GM12878 (cell line): ENCODE measurements around the gene PPM1D. TPM values are rescaled to one million over a fixed set of nuclear protein-coding genes. Genes with fewer than 3 reads are reported as not detected.

Experiments
- ATAC-seq: fragments of 200-7000 bp; cut with Tn5 transposase; 3 replicates; pipeline ENCODE4 v1.9.1; 2020; ENCODE audit warnings: mild to moderate bottlenecking, moderate library complexity
- BruUV-seq: library from RNA; stranded (reverse); fragments of 400-500 nt; replicated peaks from 2 replicates; lab custom pipeline; 2021; lab: Mats Ljungman, UMichigan
- CTCF ChIA-PET: fragments of 300-600 bp; sonication (Branson Sonifier 250); formaldehyde crosslinking; extraction: SDS; loops from one replicate; lab custom pipeline; 2021; ENCODE audit warnings: inconsistent platforms; lab: Yijun Ruan, JAX
- POLR2A ChIA-PET: fragments of 350-600 bp; formaldehyde crosslinking; extraction: SDS; loops from one replicate; lab custom pipeline; 2021; ENCODE audit warnings: inconsistent platforms; lab: Charles Lee
- RAD21 ChIA-PET: fragments of 300-600 bp; sonication (Branson Sonifier 250); formaldehyde crosslinking; loops from one replicate; lab custom pipeline; 2023; ENCODE audit warnings: antibody characterized with exemption; ENCODE audit not compliant: unreplicated experiment; lab: Charles Lee
- SMC1A ChIA-PET: fragments of 300-600 bp; sonication (Branson Sonifier 250); formaldehyde crosslinking; loops from one replicate; lab custom pipeline; 2023; ENCODE audit not compliant: unreplicated experiment, uncharacterized antibody; lab: Charles Lee
- DNase-seq: peaks from one replicate; pipeline ENCODE4 v3.0.0-alpha.2; 2011; ENCODE audit warnings: low read depth, low spot score
- FAIRE-seq: peaks from 3 replicates; lab custom pipeline; 2011; peaks lifted over from hg19 to GRCh38; lab: Jason Lieb, UNC
- H2AFZ ChIP-seq: 2 replicates; pipeline ENCODE4 v1.6.0; 2011; ENCODE audit warnings: low read depth, low read length, control low read depth; ENCODE audit not compliant: control insufficient read depth
- H3K27ac ChIP-seq: 2 replicates; pipeline ENCODE4 v1.5.1; 2011; ENCODE audit warnings: control low read depth; ENCODE audit not compliant: control insufficient read depth, insufficient read depth
- H3K27me3 ChIP-seq, 2 experiments: replicated peaks in 1 of 2; 2 replicates each; pipeline versions ENCODE4 v1.6.0 to v1.6.1; 2011; ENCODE audit warnings: low read length in 1 of 2; ENCODE audit not compliant: control insufficient read depth in 2 of 2, insufficient read depth in 2 of 2
- H3K36me3 ChIP-seq, 2 experiments: 2 replicates each; pipeline ENCODE4 v1.5.1; 2011; ENCODE audit warnings: low read length in 1 of 2; ENCODE audit not compliant: control insufficient read depth in 2 of 2, insufficient read depth in 2 of 2
- H3K4me1 ChIP-seq: 2 replicates; pipeline ENCODE4 v1.6.1; 2011; ENCODE audit warnings: mild to moderate bottlenecking, low read length, moderate library complexity, mixed read lengths; ENCODE audit not compliant: control insufficient read depth, insufficient read depth
- H3K4me2 ChIP-seq: 2 replicates; pipeline ENCODE4 v1.6.0; 2011; ENCODE audit warnings: control low read depth; ENCODE audit not compliant: control insufficient read depth, insufficient read depth
- H3K4me3 ChIP-seq: fragments of 200-600 bp; sonication (generic); 2 replicates; pipeline ENCODE4 v1.5.1; 2016
- H3K79me2 ChIP-seq: 2 replicates; pipeline ENCODE4 v1.6.0; 2011; ENCODE audit warnings: low read length; ENCODE audit not compliant: control insufficient read depth, insufficient read depth
- H3K9ac ChIP-seq: 2 replicates; pipeline ENCODE4 v1.8.0; 2011; ENCODE audit warnings: low read length, control low read depth, mixed read lengths; ENCODE audit not compliant: control insufficient read depth, insufficient read depth
- H3K9me3 ChIP-seq: replicated peaks from 3 replicates; pipeline ENCODE4 v1.5.1; 2011; ENCODE audit warnings: mild to moderate bottlenecking, low read length; ENCODE audit not compliant: control insufficient read depth, insufficient read depth
- H4K20me1 ChIP-seq: 2 replicates; pipeline ENCODE4 v1.6.0; 2011; ENCODE audit not compliant: control insufficient read depth, insufficient read depth
- CREM ChIP-seq: IDR thresholded peaks from 2 replicates; pipeline ENCODE4 v1.6.1; 2014; ENCODE audit warnings: antibody characterized with exemption, low read depth
- FOXK2 ChIP-seq: fragments of 450-650 bp; IDR thresholded peaks from 2 replicates; pipeline ENCODE4 v1.6.1; 2017; ENCODE audit warnings: mild to moderate bottlenecking, moderate library complexity
- IRF5 ChIP-seq: fragments of 450-650 bp; IDR thresholded peaks from 2 replicates; pipeline ENCODE4 v1.6.1; 2017; ENCODE audit warnings: borderline replicate concordance
- MEF2A ChIP-seq: IDR thresholded peaks from 2 replicates; pipeline ENCODE4 v1.6.1; 2011; ENCODE audit warnings: low read depth, mild to moderate bottlenecking, low read length, moderate library complexity; ENCODE audit not compliant: insufficient read depth
- POLR2A ChIP-seq: IDR thresholded peaks from 2 replicates; pipeline ENCODE4 v1.6.1; 2011; ENCODE audit warnings: low read depth, mild to moderate bottlenecking, low read length
- TBL1XR1 ChIP-seq: IDR thresholded peaks from 2 replicates; pipeline ENCODE4 v1.6.1; 2012; ENCODE audit warnings: low read depth, low read length, improper control_type of control experiment
- TCF12 ChIP-seq: IDR thresholded peaks from 2 replicates; pipeline ENCODE4 v1.6.1; 2011; ENCODE audit warnings: low read depth, mild to moderate bottlenecking, low read length
- WGBS: methylation state at CpG from one replicate; pipeline ENCODE4 v1.1.6; 2016; ENCODE audit warnings: low lambda C conversion rate; ENCODE audit not compliant: insufficient replicate concordance, insufficient coverage; ENCODE audit errors: missing lambda C conversion rate; 5-methylcytosine and 5-hydroxymethylcytosine counted together
- in situ Hi-C: fragments of 300-500 bp; cut with MboI; formaldehyde crosslinking; loops from 9 replicates; pipeline ENCODE4 v1.14.3; 2018; ENCODE audit warnings: mixed read lengths
- intact Hi-C: fragments of 100-400 bp; cut with micrococcal nuclease; formaldehyde crosslinking; loops from one replicate; pipeline ENCODE4 v1.14.2; 2022; ENCODE audit not compliant: unreplicated experiment
- polyA plus RNA-seq, 11 experiments: library from polyadenylated mRNA; depleted of rRNA in 4 of 11; unstranded in 6 of 11; stranded (reverse) in 5 of 11; fragments of >200 nt; fragmentation: Nextera tagmentation in 4 of 11; fragmentation: Illumina TruSeq in 1 of 11; extraction: Ambion mirVana in 4 of 11; extraction: Trizol in 1 of 11; gene quantifications; 1 replicate in 1 of 11; 2 replicates in 10 of 11; pipeline versions ENCODE4 v1.2.1 to v1.2.3, GENCODE V29; 2011 to 2016; ENCODE audit warnings: inconsistent platforms in 2 of 11, missing spikeins in 2 of 11, low read depth in 1 of 11
- total RNA-seq, 4 experiments: library from RNA; depleted of rRNA in 3 of 4; stranded (reverse); fragments of >200 nt in 3 of 4; fragmentation: Illumina TruSeq in 1 of 4; extraction: Trizol in 1 of 4; gene quantifications; 2 replicates each; pipeline versions ENCODE4 v1.2.1 to v1.2.3, GENCODE V29; 2013 to 2021

PPM1D gene
- total and polyA plus RNA-seq, 10 of the 15 experiments (the other 5 are each of a cell fraction or from before 2014, with no cell fraction given): 1.9 to 20.8 (median 10.7) TPM

- POLR2A ChIA-PET: no interaction called here
- in situ Hi-C loops: no loop called here
- H3K9me3 ChIP-seq: no peaks in the 10 kb centered on the region
- no peaks in the 10 kb centered on the region for H3K4me1 ChIP-seq
- H3K27ac ChIP-seq: no peak overlapping the region
- no peak overlapping the region for H3K4me2 ChIP-seq
- H4K20me1 ChIP-seq: no peaks in the 10 kb centered on the region
- WGBS: 100% methylated on average over 2 of the region's 2 CpGs
- H3K27me3 ChIP-seq: no peaks in the 10 kb centered on the region
- H2AFZ ChIP-seq: no peak overlapping the region
- SMC1A ChIA-PET: interaction anchor here (1.0 to 1.1 kb wide), 2 partner anchors 16 to 54 kb away, joined by 4 read pairs; partner anchors contain the start of gene BCAS3
- CTCF ChIA-PET: interaction anchor here (1.1 kb wide), 1 partner anchor 15 kb away, joined by 3 read pairs; no protein-coding TSS in a partner anchor
- H3K36me3 ChIP-seq: no peaks in the 10 kb centered on the region; a peak in 1 of 4 replicates
- H3K79me2 ChIP-seq: peaks cover 17% of the 10 kb centered on the region
- no peak for ATAC-seq
- H3K9ac ChIP-seq: no peak overlapping the region
- no peak for DNase-seq
- RAD21 ChIA-PET: interaction anchor here (1.3 kb wide), 1 partner anchor 24 kb away, joined by 3 read pairs; no protein-coding TSS in a partner anchor
- no peak for FAIRE-seq
- no TSS peak for BruUV-seq
- TF ChIP-seq MEF2A (no peak), CREM (no peak), POLR2A (no peak), FOXK2 (no peak), IRF5 (no peak), TCF12 (no peak), TBL1XR1 (no peak)
- intact Hi-C loops: no loop called here
- no peak overlapping the region for H3K4me3 ChIP-seq
Observed at GRCh38 chr17:60622961-60623360, 23.0 kb downstream of the PPM1D start.
